CD4-positive, alpha-beta T cell treated with Interferon gamma for 1 hour (primary cell): ENCODE data around the gene CASP8.
"Not testable (repeated sequence)": the region's sequence is repeated elsewhere in the genome, so short reads cannot be mapped to it uniquely, and the experiment has no call there.

Experiments
- DNase-seq: peaks from one replicate; pipeline ENCODE4 v3.0.0-alpha.2; 2020

Gene CASP8

DNA sequence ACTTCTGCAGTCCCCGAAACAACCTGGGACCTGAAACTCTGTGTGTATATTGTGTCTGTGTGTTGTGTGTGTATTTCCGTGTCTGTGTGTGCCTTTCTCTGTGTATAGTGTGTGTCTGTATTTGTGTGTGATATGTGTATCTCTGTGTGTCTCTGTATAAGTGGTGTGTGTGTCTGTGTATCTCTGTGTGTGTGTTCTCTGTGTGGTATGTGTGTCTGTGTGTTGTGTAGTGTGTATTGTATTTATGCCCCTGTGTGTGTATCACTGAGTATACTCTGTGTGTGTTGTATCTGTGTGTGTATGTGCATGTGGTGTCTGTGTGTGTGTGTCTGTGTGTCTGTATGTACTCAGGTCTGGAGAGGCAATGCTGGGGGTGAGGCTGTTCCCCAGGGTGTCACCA is 11.6 kb downstream of the CASP8 start:
- DNase-seq, result no peak

- no peak for DNase-seq
These were observed 13.1 kb downstream of the CASP8 start for GRCh38 chr2:201273330-201273983.

DNA sequence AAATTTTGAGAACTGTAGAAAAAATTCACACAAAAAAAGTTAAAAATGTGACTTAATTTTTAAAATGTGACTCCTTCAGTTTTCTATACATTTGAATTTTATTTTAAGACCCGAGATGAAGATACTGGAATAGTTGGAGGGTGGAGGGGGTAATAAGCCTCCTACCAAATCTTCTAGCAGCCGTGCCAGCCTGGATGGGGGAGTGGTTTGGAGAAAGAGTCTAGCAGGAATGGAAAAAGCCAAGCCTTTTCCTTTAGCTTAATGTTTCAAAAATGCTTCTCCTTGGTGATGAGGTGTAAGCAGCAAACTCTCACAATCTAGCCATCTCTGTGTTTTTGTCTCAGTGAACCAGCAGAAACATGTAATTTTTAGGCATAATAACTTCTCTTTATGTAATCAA is 14.7 kb downstream of the CASP8 start:
- DNase-seq, result no peak

- DNase-seq, result no peak
These were observed 15.7 kb downstream of the CASP8 start for GRCh38 chr2:201275990-201276389.

- no peak for DNase-seq
These were observed 16.2 kb downstream of the CASP8 start for GRCh38 chr2:201276511-201276910.

DNA sequence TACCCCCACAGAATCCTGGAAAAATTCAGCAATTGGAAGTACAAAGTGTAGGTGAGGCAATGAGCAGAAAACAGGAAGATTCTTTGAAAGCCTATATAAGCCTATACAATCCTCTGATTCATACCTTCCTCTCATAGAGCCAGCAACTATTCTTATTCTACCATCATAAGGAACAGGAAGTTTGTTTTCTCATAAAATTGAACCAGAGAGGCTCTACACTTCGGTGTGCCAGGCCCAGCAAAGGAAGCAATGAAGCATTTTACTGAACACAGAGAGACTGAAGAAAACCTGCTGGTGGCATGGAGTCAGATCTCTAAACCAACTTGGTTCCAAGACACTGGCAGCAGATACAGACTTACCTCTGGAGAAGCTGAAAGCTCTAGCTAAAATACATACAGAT is 18.7 kb downstream of the CASP8 start:
- DNase-seq, result no peak

- DNase-seq, result no peak
These were observed 20.1 kb downstream of the CASP8 start for GRCh38 chr2:201280191-201281040.

DNA sequence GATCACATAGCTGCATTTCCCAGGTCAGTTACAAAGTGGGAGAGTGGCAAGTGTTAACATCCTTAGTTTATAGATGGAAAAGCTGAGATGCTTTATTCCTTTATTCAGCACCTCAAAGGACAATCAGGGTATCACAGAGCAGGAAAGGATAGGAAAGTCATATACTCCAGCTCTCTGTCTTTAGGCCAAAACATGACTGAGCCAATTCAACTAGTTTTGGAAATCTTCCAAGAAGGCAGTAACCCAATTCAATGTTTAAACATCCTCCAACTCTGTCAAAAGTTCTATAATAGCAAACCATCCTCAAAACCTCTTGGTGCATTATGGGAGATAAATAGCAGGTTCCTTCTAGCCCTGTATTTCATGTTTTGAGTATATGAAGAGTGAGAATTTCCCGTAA is 25.2 kb downstream of the CASP8 start:
- DNase-seq, result no peak

- not testable (repeated sequence) for DNase-seq
These were observed 30.3 kb downstream of the CASP8 start for GRCh38 chr2:201290457-201291148.

- no peak for DNase-seq
These were observed 38.2 kb downstream of the CASP8 start for GRCh38 chr2:201298462-201299052.

DNA sequence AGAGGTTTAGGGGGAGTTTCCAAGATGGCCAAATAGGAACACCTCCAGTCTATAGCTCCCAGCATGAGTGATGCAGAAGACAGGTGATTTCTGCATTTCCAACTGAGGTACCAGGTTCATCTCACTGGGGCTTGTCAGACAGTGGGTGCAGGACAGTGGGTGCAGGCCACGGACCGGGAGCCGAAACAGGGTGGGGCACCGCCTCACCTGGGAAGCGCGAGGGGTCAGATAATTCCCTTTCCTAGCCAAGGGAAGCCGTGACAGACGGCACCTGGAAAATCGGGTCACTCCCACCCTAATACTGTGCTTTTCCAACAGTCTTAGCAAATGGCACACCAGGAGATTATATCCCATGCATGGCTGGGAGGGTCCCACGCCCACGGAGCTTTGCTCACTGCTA is 39.6 kb downstream of the CASP8 start:
- DNase-seq, result not testable (repeated sequence)

DNA sequence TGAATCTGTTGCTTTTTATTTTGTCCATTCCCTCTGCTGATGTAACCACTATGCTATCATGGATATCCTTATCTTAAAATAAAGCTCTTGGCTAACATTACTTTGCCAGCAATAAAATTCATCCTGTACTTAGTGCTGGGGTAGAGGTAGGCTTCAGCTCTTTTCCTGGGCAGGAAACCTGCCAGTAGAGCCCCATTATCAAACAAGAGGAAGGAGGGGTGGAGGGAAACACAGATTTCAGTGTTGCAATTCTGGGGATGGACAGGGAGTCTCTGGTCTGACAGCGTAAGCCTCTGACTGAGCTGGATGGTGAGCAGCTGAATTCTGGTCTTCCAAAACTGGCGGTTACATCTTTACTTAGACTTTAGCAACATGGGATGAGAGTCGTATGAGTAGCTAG is 47.5 kb downstream of the CASP8 start:
- DNase-seq, result no peak

DNA sequence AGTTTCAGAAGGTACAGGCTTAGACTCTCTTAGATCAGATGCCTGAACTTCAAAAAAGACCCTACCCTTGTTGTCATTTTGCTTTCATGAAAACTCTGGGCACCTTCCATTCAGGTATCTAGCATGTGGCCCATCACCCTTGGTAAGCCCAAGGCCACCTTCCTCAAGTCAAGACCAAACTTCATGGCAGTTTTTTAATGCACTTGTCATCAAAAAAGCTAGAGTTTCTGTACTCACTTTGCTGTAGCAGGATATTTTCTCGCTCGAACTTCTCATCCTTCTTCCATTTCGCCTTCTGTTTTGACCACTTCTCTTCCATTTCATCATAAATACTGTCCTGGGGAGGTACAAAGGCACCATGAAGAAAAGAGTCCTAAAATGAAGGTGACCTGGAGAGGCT is 48.6 kb downstream of the CASP8 start:
- no peak for DNase-seq

GRCh38 chr2:201313362-201313761 is 53.0 kb downstream of the CASP8 start:
- no peak for DNase-seq

DNA sequence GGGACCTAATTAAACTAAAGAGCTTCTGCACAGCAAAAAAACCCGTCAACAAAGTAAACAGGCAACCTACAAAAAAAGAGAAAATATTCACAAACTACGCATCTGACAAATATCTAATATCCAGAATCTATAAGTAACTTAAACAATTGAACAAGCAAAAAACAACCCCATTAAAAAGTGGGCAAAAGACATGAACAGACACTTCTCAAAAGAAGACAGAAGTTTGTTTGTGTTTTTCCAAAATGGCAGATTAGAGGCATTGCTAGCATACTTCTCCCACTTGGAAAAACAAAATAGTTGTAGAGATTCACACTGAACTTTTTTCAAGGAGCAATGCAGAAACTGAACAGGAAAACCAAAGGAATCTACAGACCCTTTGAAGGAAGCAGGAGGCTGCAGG is 59.2 kb downstream of the CASP8 start:
- DNase-seq, result no peak

- DNase-seq, result no peak
These were observed 59.9 kb downstream of the CASP8 start for GRCh38 chr2:201320257-201320656.

DNA sequence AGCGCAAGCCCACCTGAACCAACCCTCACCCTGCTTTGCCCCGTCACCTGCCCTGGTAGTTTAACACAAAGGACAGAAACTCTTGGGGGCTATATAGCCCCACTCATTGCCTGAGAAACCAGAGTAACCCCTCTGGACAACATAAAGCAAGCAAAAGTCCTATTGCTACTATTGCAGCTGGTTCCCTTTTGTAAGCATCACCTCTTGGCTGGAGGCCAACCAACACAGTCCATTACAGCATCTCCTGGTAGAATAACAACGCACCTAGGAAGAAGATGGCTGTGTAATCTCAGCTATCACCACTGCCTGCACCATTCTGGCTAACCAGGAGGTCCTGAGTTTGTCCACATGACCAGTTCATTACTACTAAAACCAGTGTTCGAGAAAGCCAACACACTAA is 60.4 kb downstream of the CASP8 start:
- no peak for DNase-seq

DNA sequence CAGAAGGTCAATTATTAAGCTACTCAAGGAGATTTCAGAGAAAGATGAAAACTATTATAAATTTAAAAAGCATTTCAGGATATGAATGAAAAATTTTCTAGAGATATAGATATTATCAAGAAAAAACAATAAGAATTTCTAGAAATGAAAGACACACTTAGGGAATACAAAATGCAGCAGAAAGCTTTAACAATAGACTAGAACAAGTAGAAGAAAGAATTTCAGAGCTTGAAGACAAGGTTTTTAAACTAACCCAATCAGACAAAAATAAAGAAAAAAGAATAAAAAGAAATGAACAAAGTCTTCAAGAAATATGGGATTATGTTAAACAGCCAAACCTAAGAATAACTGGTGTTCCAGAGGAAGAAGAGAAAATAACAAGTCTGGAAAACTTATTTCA is 62.4 kb downstream of the CASP8 start:
- no peak for DNase-seq

DNA sequence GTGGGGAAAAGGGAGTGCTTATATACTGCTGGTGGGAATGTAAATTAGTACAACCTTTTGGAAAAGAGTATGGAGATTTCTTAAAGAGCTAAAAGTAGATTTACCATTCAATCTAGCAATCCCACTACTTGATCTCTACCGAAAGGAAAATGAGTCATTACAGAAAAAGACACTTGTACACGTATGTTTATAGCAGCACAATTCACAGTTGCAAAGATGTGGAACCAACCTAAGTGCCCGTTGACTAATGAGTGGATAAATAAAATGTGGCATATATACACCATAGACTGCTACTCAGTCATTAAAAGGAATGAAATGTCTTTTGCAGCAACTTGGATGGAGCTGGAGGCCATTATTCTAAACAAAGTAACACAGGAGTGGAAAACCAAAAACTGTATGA is 67.3 kb downstream of the CASP8 start:
- no peak for DNase-seq

- DNase-seq, result no peak
These were observed 69.1 kb downstream of the CASP8 start for GRCh38 chr2:201329409-201329808.
